ENCODE results near the gene AGTPBP1. TPM values are rescaled to one million over a fixed set of nuclear protein-coding genes. Genes with fewer than 3 reads are reported as not detected.

Gene AGTPBP1
- total and polyA plus RNA-seq, 4 donors = 10.6 to 55.9 (median 22.4) TPM

- DNase-seq (no peak), ATAC-seq (ENCODE audit: insufficient read depth, low FRiP score) (no peak)
- WGBS, 2 donors = 95 to 96% methylated on average over 2 of the region's 2 CpGs
- H3K27ac ChIP-seq (ENCODE audit: low read depth in 1 of 2, low read length in 1 of 2) = no peak overlapping the region
- H3K9ac ChIP-seq (ENCODE audit: insufficient read depth in 1 of 2, low read length in 2 of 2) = no peak overlapping the region
- no peaks in the 10 kb centered on the region for H3K36me3 ChIP-seq (ENCODE audit: control insufficient read depth in 4 of 4, insufficient read depth in 4 of 4, low read length in 4 of 4)
- peaks cover 0 to 9% (median 0%) of the 10 kb centered on the region in 3 donors for H3K27me3 ChIP-seq (ENCODE audit: control insufficient read depth in 3 of 3, insufficient read depth in 3 of 3, low read length in 2 of 3)
- no peaks in the 10 kb centered on the region for H3K9me3 ChIP-seq (ENCODE audit: control insufficient read depth in 4 of 4, insufficient read depth in 3 of 4, low read length in 3 of 4)
- H3K4me3 ChIP-seq = no peak overlapping the region
- peaks cover 0 to 7% (median 0%) of the 10 kb centered on the region in 5 donors for H3K4me1 ChIP-seq (ENCODE audit: control insufficient read depth in 5 of 5, insufficient read depth in 5 of 5, low read length in 5 of 5)
- no peak for TF ChIP-seq CTCF (IDR thresholded peaks at IDR 0.05; ENCODE audit: control extremely low read depth, extremely low read depth)
Observed at GRCh38 chr9:85746309-85746708, 4.6 kb upstream of the AGTPBP1 start.

- DNase-seq = no peak
- Histone ChIP-seq H3K9ac (ENCODE audit: insufficient read depth in 1 of 2, low read length in 2 of 2) (no peak overlapping the region), H3K27ac (ENCODE audit: low read depth in 1 of 2, low read length in 1 of 2) (no peak overlapping the region), H3K9me3 (ENCODE audit: control insufficient read depth in 4 of 4, insufficient read depth in 3 of 4, low read length in 3 of 4) (no peaks in the 10 kb centered on the region), H3K27me3 (ENCODE audit: control insufficient read depth in 3 of 3, insufficient read depth in 3 of 3, low read length in 2 of 3) (peaks cover 0 to 9% (median 0%) of the 10 kb centered on the region in 3 donors), H3K4me3 (no peak overlapping the region), H3K4me1 (ENCODE audit: control insufficient read depth in 5 of 5, insufficient read depth in 5 of 5, low read length in 5 of 5) (peaks cover 0 to 15% (median 0%) of the 10 kb centered on the region in 5 donors), H3K36me3 (ENCODE audit: control insufficient read depth in 4 of 4, insufficient read depth in 4 of 4, low read length in 4 of 4) (no peaks in the 10 kb centered on the region)
- no peak for ATAC-seq (ENCODE audit: insufficient read depth, low FRiP score)
- TF ChIP-seq CTCF (IDR thresholded peaks at IDR 0.05; ENCODE audit: control extremely low read depth, extremely low read depth) = no peak
- 83 to 86% methylated on average over 2 of the region's 2 CpGs for WGBS, 2 donors
Observed at GRCh38 chr9:85745203-85745602, 3.4 kb upstream of the AGTPBP1 start.

- H3K9ac ChIP-seq (ENCODE audit: insufficient read depth in 1 of 2, low read length in 2 of 2) = no peak overlapping the region
- H3K27me3 ChIP-seq (ENCODE audit: control insufficient read depth in 3 of 3, insufficient read depth in 3 of 3, low read length in 2 of 3) = peaks cover 0 to 9% (median 0%) of the 10 kb centered on the region in 3 donors
- H3K4me1 ChIP-seq (ENCODE audit: control insufficient read depth in 5 of 5, insufficient read depth in 5 of 5, low read length in 5 of 5) = peaks cover 0 to 18% (median 0%) of the 10 kb centered on the region in 5 donors
- no peak overlapping the region for H3K27ac ChIP-seq (ENCODE audit: low read depth in 1 of 2, low read length in 1 of 2)
- no peaks in the 10 kb centered on the region for H3K36me3 ChIP-seq (ENCODE audit: control insufficient read depth in 4 of 4, insufficient read depth in 4 of 4, low read length in 4 of 4)
- ATAC-seq (ENCODE audit: insufficient read depth, low FRiP score) (no peak), DNase-seq (no peak)
- WGBS, 2 donors = 79 to 86% methylated on average over 7 of the region's 7 CpGs
- no peak for TF ChIP-seq CTCF (IDR thresholded peaks at IDR 0.05; ENCODE audit: control extremely low read depth, extremely low read depth)
- no peak overlapping the region for H3K4me3 ChIP-seq
- H3K9me3 ChIP-seq (ENCODE audit: control insufficient read depth in 4 of 4, insufficient read depth in 3 of 4, low read length in 3 of 4) = no peaks in the 10 kb centered on the region
Observed at GRCh38 chr9:85744480-85744879, 2.7 kb upstream of the AGTPBP1 start.

Data from lung (tissue), 12 donors.